HUES6 (cell line): ENCODE results near the gene PUS7L.
"Not testable (repeated sequence)": the region's sequence is repeated elsewhere in the genome, so short reads cannot be mapped to it uniquely, and the experiment has no call there.

Experiments
- H3K27ac ChIP-seq: 2 replicates; pipeline ENCODE4 v1.7.0; 2013; ENCODE audit warnings: low read depth, mild to moderate bottlenecking, low read length, inconsistent platforms
- H3K27me3 ChIP-seq: 2 replicates; pipeline ENCODE4 v1.6.1; 2013; ENCODE audit warnings: low read length; ENCODE audit not compliant: control insufficient read depth, insufficient read depth
- H3K36me3 ChIP-seq: 2 replicates; pipeline ENCODE4 v1.6.1; 2013; ENCODE audit warnings: low read length; ENCODE audit not compliant: control insufficient read depth, insufficient read depth
- H3K4me1 ChIP-seq: 2 replicates; pipeline ENCODE4 v1.6.1; 2013; ENCODE audit warnings: low read length; ENCODE audit not compliant: control insufficient read depth, insufficient read depth
- H3K4me3 ChIP-seq: 2 replicates; pipeline ENCODE4 v1.5.1; 2013; ENCODE audit warnings: low read depth, low read length
- H3K9ac ChIP-seq: one replicate; pipeline ENCODE4 v1.6.1; 2013; ENCODE audit warnings: mild to moderate bottlenecking, low read length
- H3K9me3 ChIP-seq: 2 replicates; pipeline ENCODE4 v1.6.1; 2013; ENCODE audit warnings: low read depth, low read length; ENCODE audit not compliant: control insufficient read depth, insufficient read depth

The PUS7L gene

GRCh38 chr12:43722621-43723020, 36.0 kb downstream of the PUS7L start:
- Histone ChIP-seq H3K9ac (no peak overlapping the region), H3K27me3 (no peaks in the 10 kb centered on the region), H3K27ac (no peak overlapping the region), H3K4me1 (peaks cover 7% of the 10 kb centered on the region), H3K9me3 (no peaks in the 10 kb centered on the region), H3K36me3 (no peaks in the 10 kb centered on the region), H3K4me3 (no peak overlapping the region)

GRCh38 chr12:43711348-43711747, 47.2 kb downstream of the PUS7L start:
- no peaks in the 10 kb centered on the region for H3K36me3 ChIP-seq
- no peaks in the 10 kb centered on the region for H3K27me3 ChIP-seq
- H3K9ac ChIP-seq, result no peak overlapping the region
- H3K4me3 ChIP-seq, result no peak overlapping the region
- no peak overlapping the region for H3K27ac ChIP-seq
- H3K4me1 ChIP-seq, result no peaks in the 10 kb centered on the region
- H3K9me3 ChIP-seq, result no peaks in the 10 kb centered on the region

- H3K9me3 ChIP-seq, H3K27me3 ChIP-seq, H3K4me3 ChIP-seq, H3K36me3 ChIP-seq, H3K27ac ChIP-seq, H3K9ac ChIP-seq, H3K4me1 ChIP-seq: not testable (repeated sequence)
These were observed 54.8 kb downstream of the PUS7L start for GRCh38 chr12:43703772-43704171.

GRCh38 chr12:43701194-43701593, 57.4 kb downstream of the PUS7L start:
- H3K9me3 ChIP-seq, H3K4me3 ChIP-seq, H3K36me3 ChIP-seq, H3K27me3 ChIP-seq, H3K4me1 ChIP-seq, H3K27ac ChIP-seq, H3K9ac ChIP-seq: not testable (repeated sequence)

GRCh38 chr12:43696154-43696553, 62.4 kb downstream of the PUS7L start:
- Histone ChIP-seq H3K27ac (no peak overlapping the region), H3K9ac (no peak overlapping the region), H3K4me3 (no peak overlapping the region), H3K4me1 (no peaks in the 10 kb centered on the region), H3K27me3 (no peaks in the 10 kb centered on the region), H3K36me3 (no peaks in the 10 kb centered on the region), H3K9me3 (no peaks in the 10 kb centered on the region)

- no peaks in the 10 kb centered on the region for H3K4me1 ChIP-seq
- no peaks in the 10 kb centered on the region for H3K27me3 ChIP-seq
- no peaks in the 10 kb centered on the region for H3K36me3 ChIP-seq
- H3K27ac ChIP-seq, result no peak overlapping the region
- H3K9me3 ChIP-seq, result no peaks in the 10 kb centered on the region
- no peak overlapping the region for H3K9ac ChIP-seq
- no peak overlapping the region for H3K4me3 ChIP-seq
These were observed 63.7 kb downstream of the PUS7L start for GRCh38 chr12:43694879-43695278.

GRCh38 chr12:43692064-43692463, 66.5 kb downstream of the PUS7L start:
- Histone ChIP-seq H3K27ac (no peak overlapping the region), H3K9ac (no peak overlapping the region), H3K36me3 (no peaks in the 10 kb centered on the region), H3K4me1 (no peaks in the 10 kb centered on the region), H3K4me3 (no peak overlapping the region), H3K9me3 (no peaks in the 10 kb centered on the region), H3K27me3 (no peaks in the 10 kb centered on the region)

- not testable (repeated sequence) for H3K4me1 ChIP-seq, H3K9me3 ChIP-seq, H3K4me3 ChIP-seq, H3K27ac ChIP-seq, H3K36me3 ChIP-seq, H3K27me3 ChIP-seq, H3K9ac ChIP-seq
These were observed 73.1 kb downstream of the PUS7L start for GRCh38 chr12:43685491-43685890.

GRCh38 chr12:43676183-43676813, 82.3 kb downstream of the PUS7L start:
- H3K27ac ChIP-seq, result no peak overlapping the region
- peaks cover under 1% of the 10 kb centered on the region; the same call in 1 of the 2 replicates for H3K4me1 ChIP-seq
- H3K36me3 ChIP-seq, result no peaks in the 10 kb centered on the region
- no peak overlapping the region for H3K4me3 ChIP-seq
- no peak overlapping the region for H3K9ac ChIP-seq
- no peaks in the 10 kb centered on the region for H3K27me3 ChIP-seq
- H3K9me3 ChIP-seq, result no peaks in the 10 kb centered on the region

- H3K9ac ChIP-seq, result peak overlapping the region; percentile 3
These were observed 83.3 kb downstream of the PUS7L start for GRCh38 chr12:43675048-43675904.

GRCh38 chr12:43669373-43669772, 89.2 kb downstream of the PUS7L start:
- H3K9me3 ChIP-seq, result no peaks in the 10 kb centered on the region
- H3K27ac ChIP-seq, result no peak overlapping the region
- no peak overlapping the region for H3K9ac ChIP-seq
- no peaks in the 10 kb centered on the region for H3K4me1 ChIP-seq
- H3K36me3 ChIP-seq, result no peaks in the 10 kb centered on the region
- H3K4me3 ChIP-seq, result no peak overlapping the region
- no peaks in the 10 kb centered on the region for H3K27me3 ChIP-seq

More at GRCh38 chr12:43675048-43675904, 83.3 kb downstream of the PUS7L start:
- Histone ChIP-seq H3K4me3 (no peak overlapping the region), H3K4me1 (no peaks in the 10 kb centered on the region), H3K9me3 (no peaks in the 10 kb centered on the region), H3K27me3 (no peaks in the 10 kb centered on the region), H3K36me3 (no peaks in the 10 kb centered on the region), H3K27ac (no peak overlapping the region)
